Peyer's patch (tissue), 4 donors: ENCODE results near the gene DVL1. TPM values are rescaled to one million over a fixed set of nuclear protein-coding genes. Genes with fewer than 3 reads are reported as not detected.

Experiments used
- DNase-seq, 3 donors: peaks; one replicate each; pipeline ENCODE4 v3.0.0-alpha.2; 2017 to 2019
- H3K27ac ChIP-seq, 4 donors: fragments of 200-600 bp; sonication (generic); one replicate each; pipeline ENCODE4 v1.5.1; 2016 to 2019
- H3K27me3 ChIP-seq, 2 donors: fragments of 200-600 bp; sonication (generic); one replicate each; pipeline ENCODE4 v1.5.1; 2019
- H3K36me3 ChIP-seq, 3 donors: fragments of 200-600 bp; sonication (generic); one replicate each; pipeline ENCODE4 v1.5.1; 2016 to 2019
- H3K4me1 ChIP-seq, 4 donors: fragments of 200-600 bp; sonication (generic); one replicate each; pipeline ENCODE4 v1.5.1; 2016 to 2019
- H3K4me3 ChIP-seq, 4 donors: fragments of 200-600 bp; sonication (generic); 1 replicate in 3 of 4; 2 replicates in 1 of 4; pipeline ENCODE4 v1.5.1; 2016 to 2019; ENCODE audit warnings: mild to moderate bottlenecking in 1 of 4
- H3K9me3 ChIP-seq, 4 donors: fragments of 200-600 bp; sonication (generic); one replicate each; pipeline ENCODE4 v1.5.1; 2016 to 2019; ENCODE audit warnings: mild to moderate bottlenecking in 1 of 4
- POLR2A ChIP-seq, 2 donors: fragments of 450-650 bp; IDR thresholded peaks; one replicate each; pipeline ENCODE4 v1.5.1; 2017; ENCODE audit warnings: antibody characterized with exemption in 2 of 2, mild to moderate bottlenecking in 2 of 2, moderate library complexity in 2 of 2
- total RNA-seq, 4 donors: library from RNA; depleted of rRNA; stranded (reverse); fragments of >200 nt; gene quantifications; one replicate each; pipeline ENCODE4 v1.1.0, GENCODE V29; 2016
- TF ChIP-seq, protein P1 (sequence below), 6 experiments: fragments of 450-650 bp in 4 of 6; fragments of 200-600 bp in 2 of 6; sonication (generic) in 1 of 6; IDR thresholded peaks; one replicate each; pipeline ENCODE4 v1.5.1; 2017 to 2019; ENCODE audit warnings: antibody characterized with exemption in 6 of 6, mild to moderate bottlenecking in 3 of 6, moderate library complexity in 1 of 6

DVL1 gene
- total RNA-seq, 4 donors from 2014 or later: 76.0 to 196 (median 164) TPM

DNA sequence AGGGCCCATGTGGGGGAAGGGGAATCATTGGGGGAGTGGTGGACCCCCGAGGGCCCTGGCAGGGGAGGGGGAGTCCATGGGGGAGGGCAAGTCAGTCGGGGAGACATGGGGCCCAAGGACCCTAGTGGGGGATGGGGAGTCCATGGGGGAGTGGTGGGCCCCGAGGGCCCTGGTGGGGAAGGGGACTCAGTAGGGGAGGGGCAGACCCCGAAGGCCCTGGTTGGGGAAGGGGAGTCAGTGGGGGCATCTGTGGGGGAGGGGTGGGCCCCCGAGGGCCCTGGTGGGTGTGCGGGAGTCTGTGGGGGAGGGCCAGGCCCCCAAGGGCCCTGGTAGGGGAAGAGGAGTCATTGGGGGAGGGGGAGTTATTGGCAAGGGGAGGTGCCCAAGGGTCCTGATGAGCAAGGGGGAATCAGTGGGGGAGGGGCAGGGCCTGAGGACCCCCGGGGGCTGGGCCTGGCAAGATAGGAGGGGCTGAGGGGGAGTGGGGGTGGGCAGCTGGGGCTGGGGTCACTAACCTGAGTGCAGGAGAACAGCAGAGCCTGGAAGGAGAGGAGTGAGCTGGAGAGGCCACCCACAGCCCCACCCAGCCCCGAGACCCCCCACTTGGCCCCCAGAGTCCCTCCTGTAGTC is 7.1 kb upstream of the DVL1 start:
- TF ChIP-seq, protein P1, sequence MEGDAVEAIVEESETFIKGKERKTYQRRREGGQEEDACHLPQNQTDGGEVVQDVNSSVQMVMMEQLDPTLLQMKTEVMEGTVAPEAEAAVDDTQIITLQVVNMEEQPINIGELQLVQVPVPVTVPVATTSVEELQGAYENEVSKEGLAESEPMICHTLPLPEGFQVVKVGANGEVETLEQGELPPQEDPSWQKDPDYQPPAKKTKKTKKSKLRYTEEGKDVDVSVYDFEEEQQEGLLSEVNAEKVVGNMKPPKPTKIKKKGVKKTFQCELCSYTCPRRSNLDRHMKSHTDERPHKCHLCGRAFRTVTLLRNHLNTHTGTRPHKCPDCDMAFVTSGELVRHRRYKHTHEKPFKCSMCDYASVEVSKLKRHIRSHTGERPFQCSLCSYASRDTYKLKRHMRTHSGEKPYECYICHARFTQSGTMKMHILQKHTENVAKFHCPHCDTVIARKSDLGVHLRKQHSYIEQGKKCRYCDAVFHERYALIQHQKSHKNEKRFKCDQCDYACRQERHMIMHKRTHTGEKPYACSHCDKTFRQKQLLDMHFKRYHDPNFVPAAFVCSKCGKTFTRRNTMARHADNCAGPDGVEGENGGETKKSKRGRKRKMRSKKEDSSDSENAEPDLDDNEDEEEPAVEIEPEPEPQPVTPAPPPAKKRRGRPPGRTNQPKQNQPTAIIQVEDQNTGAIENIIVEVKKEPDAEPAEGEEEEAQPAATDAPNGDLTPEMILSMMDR (IDR thresholded peaks at IDR 0.05): no peak
- TF ChIP-seq POLR2A (IDR thresholded peaks at IDR 0.05): no peak
- no peaks in the 10 kb centered on the region for H3K9me3 ChIP-seq
- H3K27ac ChIP-seq: peak overlapping the region in 3 of 4 donors; percentile 58 to 92 (median 85)
- H3K4me1 ChIP-seq: peaks cover 2 to 82% (median 22%) of the 10 kb centered on the region in 4 donors
- peak overlapping the region; percentile 25 to 55 (median 35) for H3K4me3 ChIP-seq
- H3K36me3 ChIP-seq: peaks cover 0 to 8% (median 0%) of the 10 kb centered on the region in 3 donors
- H3K27me3 ChIP-seq: peaks cover 0 to 10% of the 10 kb centered on the region in 2 donors
- DNase-seq: no peak

DNA sequence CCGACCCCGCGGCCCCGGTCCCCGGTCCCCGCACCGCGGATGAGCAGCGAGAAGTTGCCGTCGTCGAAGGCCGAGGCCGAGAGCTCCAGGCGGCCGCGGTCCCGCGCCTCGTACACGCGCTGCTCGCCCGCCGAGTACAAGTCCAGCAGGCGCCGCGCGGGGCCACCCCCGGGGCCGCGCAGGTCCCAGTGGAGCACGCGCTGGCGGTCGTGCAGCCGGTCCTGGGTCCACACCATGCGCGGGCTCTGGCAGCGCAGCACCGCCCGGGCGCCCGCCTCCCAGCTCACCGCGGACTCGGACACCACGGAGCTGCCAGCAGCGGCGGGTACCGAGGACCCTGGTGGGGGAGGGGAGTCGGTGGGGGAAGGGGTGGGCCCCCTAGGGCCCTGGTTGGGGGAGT is 6.2 kb upstream of the DVL1 start:
- Histone ChIP-seq H3K9me3 (no peaks in the 10 kb centered on the region), H3K4me1 (peaks cover 2 to 78% (median 22%) of the 10 kb centered on the region in 4 donors), H3K27ac (peak overlapping the region in 3 of 4 donors; percentile 42 to 92 (median 85)), H3K36me3 (peaks cover 0 to 8% (median 0%) of the 10 kb centered on the region in 3 donors), H3K27me3 (peaks cover 0 to 10% of the 10 kb centered on the region in 2 donors), H3K4me3 (peak overlapping the region in 3 of 4 donors; percentile 29 to 55 (median 42))
- TF ChIP-seq, protein P1 (IDR thresholded peaks at IDR 0.05): no peak
- TF ChIP-seq POLR2A (IDR thresholded peaks at IDR 0.05): no peak
- no peak for DNase-seq

DNA sequence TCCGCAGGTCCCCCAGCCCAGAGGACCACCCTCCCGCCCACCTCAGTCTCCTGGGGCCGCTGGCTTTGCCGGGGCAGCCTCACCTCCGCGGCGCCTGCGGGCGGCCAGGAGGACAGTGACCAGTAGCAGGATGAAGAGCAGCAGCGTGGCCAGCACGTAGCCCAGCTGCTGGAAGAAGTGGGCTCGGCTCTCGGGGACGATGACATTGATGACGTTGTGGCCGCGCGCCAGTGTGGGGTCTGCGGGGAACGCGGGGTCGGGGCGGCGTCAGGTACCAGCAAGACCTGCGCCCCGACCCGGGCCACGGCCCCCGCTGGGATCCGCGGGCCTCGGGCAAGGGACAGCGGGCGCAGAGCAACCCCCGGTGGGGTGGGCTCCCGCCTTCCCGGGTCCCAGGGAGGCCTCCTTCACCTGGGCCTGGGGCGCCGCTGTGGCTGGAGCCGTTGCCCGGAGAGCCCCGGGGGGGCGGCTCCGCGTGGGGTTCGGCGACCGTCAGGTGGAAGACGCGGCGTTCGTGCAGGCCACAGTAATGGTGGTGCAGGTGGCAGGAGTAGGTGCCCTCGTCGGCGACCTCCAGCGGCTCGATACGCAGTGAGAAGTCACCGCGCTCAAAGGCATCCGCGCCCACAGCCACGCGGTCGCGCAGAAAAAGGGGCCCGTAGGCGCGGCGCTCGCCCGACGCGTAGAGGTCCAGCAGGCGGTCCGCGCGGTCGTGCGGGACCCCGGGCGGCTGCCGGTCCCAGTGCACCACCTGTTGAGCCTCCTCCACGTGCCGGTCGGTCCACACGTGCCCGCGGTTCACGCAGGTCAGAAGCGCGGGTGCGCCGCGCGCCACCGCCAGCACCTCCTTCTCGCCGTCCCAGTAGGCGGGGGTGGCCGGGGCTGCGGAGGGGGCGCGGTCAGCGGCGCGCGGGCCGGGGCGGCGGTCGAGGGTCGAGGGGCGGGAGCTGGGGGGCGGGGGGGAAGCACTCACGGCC is 5.3 kb upstream of the DVL1 start:
- TF ChIP-seq, protein P1 (IDR thresholded peaks at IDR 0.05): no peak
- TF ChIP-seq POLR2A (IDR thresholded peaks at IDR 0.05): no peak
- H3K27ac ChIP-seq: peak overlapping the region in 2 of 4 donors; percentile 85 to 92
- H3K4me1 ChIP-seq: peaks cover 2 to 69% (median 22%) of the 10 kb centered on the region in 4 donors
- H3K9me3 ChIP-seq: no peaks in the 10 kb centered on the region
- peak overlapping the region in 3 of 4 donors; percentile 29 to 55 (median 42) for H3K4me3 ChIP-seq
- peaks cover 0 to 8% (median 0%) of the 10 kb centered on the region in 3 donors for H3K36me3 ChIP-seq
- no peak for DNase-seq
- peaks cover 0 to 10% of the 10 kb centered on the region in 2 donors for H3K27me3 ChIP-seq

DNA sequence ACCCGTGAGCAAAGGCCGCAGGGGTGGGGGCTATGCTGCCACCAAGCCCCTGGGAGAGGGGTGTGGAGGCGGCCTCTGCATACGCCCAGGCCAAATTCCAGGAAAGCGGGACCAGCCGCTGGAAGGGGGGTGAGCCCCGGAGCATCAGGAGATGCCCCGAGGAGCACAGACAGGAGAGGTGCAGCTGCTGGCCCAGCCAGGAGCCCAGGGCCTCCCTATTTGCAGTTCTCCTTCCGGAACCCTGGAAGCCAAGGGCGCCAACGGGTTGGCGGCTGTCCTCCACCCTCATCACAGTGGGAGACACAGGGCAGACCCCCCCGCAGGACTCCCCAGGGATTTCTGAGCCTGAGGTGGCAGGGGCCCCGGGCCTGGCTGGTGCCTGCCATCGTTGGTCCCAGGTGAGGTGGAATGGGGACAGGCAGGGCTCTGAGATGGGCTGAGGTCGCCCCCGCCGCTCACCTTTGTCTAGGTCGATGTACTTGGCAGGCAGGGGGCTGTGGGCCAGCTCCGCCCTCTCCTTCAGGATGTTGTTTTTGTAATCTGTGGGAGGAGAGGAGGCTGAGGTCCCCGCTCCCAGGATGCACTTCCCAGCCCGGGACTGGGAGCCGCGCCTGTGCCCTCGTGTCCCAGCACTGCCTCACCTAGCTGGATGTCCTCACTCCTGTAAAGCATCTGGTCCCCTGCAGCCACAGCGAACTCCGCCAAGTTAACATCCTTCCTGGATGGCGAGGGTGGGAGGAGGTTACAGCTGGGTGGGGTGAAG is 4.4 kb upstream of the DVL1 start:
- Histone ChIP-seq H3K27me3 (peaks cover 0 to 10% of the 10 kb centered on the region in 2 donors), H3K36me3 (peaks cover 0 to 8% (median 0%) of the 10 kb centered on the region in 3 donors), H3K4me1 (peaks cover 2 to 60% (median 20%) of the 10 kb centered on the region in 4 donors), H3K4me3 (no peak overlapping the region), H3K27ac (no peak overlapping the region), H3K9me3 (no peaks in the 10 kb centered on the region)
- TF ChIP-seq POLR2A (IDR thresholded peaks at IDR 0.05): no peak
- TF ChIP-seq, protein P1 (IDR thresholded peaks at IDR 0.05): no peak
- no peak for DNase-seq
